Activated CD8-positive, alpha-beta memory T cell treated with anti-CD3 and anti-CD28 coated beads for 1 hour (primary cell): ENCODE data around the gene CCT7.

Source experiments
- DNase-seq, 2 donors: peaks; one replicate each; pipeline ENCODE4 v3.0.0-alpha.2; 2020; ENCODE audit warnings: low read depth in 1 of 2; ENCODE audit errors: extremely low read depth in 1 of 2

CCT7 gene

DNA sequence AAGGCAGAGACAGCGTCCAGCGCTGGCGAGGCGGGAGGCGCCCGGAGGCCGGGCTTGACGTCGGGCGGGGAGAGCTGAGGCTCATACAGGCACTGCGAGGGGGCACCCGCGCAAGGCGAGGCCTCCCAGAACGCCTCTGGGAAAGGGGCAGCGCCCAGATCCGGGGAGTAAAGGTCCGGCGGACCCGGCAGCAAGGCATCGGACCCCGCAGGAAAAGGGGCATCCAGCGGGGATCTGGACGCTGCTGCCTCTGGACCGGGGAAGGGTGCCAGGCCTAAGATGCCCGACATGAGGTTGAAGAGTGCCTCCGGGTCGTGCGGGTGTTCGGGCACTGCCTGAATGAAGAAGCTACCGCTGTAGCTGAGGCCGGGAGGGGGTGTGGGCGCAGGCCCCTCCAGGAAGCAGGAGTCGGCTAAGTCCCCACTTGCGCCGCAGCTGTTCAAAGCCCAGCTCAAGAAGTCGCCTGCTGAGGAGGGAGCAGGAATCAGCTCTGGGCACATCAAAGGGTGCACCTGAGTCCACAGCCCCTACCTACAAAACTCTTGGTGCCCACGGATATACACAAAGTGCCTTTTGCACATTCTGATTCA lies 58.3 kb downstream of the CCT7 start:
- DNase-seq: no peak

- DNase-seq: no peak
These were observed 58.9 kb downstream of the CCT7 start for GRCh38 chr2:73292906-73293533.

GRCh38 chr2:73293534-73294171 lies 59.5 kb downstream of the CCT7 start, which contains the start of gene EGR4:
Gene EGR4 (minus strand): TSS chr2:73293548. CDS start chr2:73293317, 231 bp downstream.
- peak; percentile 76 to 82 for DNase-seq

- DNase-seq: no peak
These were observed 60.1 kb downstream of the CCT7 start for GRCh38 chr2:73294239-73294638.

- DNase-seq: no peak
These were observed 61.8 kb downstream of the CCT7 start for GRCh38 chr2:73295751-73296400.

DNA sequence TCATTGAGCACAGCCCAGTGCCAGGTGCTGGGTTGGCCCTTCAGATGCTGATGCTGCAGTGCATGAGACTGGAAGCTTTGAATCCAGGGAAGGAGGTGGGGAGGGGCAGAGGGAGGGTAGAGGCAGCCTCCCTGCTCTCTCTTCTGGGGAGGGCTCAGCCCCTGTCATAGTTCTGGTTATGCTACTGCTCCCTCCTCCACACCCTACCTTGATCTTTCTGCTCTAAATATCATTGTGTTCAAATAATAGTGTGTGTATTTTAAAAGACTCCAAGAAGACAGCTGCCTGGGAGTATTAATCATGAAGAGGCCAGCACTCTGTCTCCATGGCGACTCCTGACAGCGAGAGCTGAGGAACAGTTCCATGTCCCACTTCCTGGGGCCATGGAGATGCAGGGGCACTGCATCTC lies 63.0 kb downstream of the CCT7 start:
- DNase-seq: no peak

GRCh38 chr2:73297586-73297985 lies 63.5 kb downstream of the CCT7 start:
- DNase-seq: no peak

DNA sequence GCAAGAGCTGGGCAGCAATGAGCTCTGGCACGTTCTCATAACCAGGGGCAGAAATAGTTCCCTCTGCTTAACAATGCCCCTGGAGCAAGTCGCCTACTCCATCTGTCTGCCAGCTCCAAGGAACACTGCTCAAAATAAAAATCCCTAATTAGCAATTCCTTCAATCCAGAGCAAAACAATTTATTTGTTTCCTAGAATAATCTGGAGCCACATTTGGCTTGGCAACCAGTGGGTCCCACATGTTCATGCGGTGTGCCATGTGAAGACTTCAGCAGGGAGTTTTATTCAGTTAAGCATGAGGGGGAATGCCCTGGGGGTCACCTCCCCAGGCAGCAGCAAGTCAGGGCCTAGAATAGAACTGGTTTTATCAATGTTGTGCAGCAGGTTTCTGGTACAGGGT lies 66.8 kb downstream of the CCT7 start:
- no peak for DNase-seq

- DNase-seq: no peak
These were observed 67.5 kb downstream of the CCT7 start for GRCh38 chr2:73301636-73302035.
